DOHH2 (cell line): Measurements from ENCODE around the gene RAD23A.

ENCODE experiments used
- H3F3A ChIP-seq: fragments of 200-600 bp; sonication (generic), shearing (Covaris generic); 2 replicates; pipeline ENCODE4 v1.6.0; 2016; ENCODE audit warnings: antibody characterized with exemption, mild to moderate bottlenecking; ENCODE audit not compliant: control insufficient read depth, insufficient read depth
- H3K27ac ChIP-seq: fragments of 200-600 bp; sonication (generic); 2 replicates; pipeline ENCODE4 v1.5.1; 2014; ENCODE audit warnings: low read depth, mild to moderate bottlenecking, low read length, moderate library complexity
- H3K27me3 ChIP-seq: fragments of 200-600 bp; sonication (generic); 2 replicates; pipeline ENCODE4 v1.6.1; 2014; ENCODE audit warnings: mild to moderate bottlenecking, low read length, mixed read lengths; ENCODE audit not compliant: control insufficient read depth
- H3K36me3 ChIP-seq: fragments of 200-600 bp; sonication (generic); 2 replicates; pipeline ENCODE4 v1.6.1; 2014; ENCODE audit warnings: mild to moderate bottlenecking, low read length, moderate library complexity, mixed read lengths; ENCODE audit not compliant: control insufficient read depth
- H3K4me1 ChIP-seq: fragments of 200-600 bp; sonication (generic); 2 replicates; pipeline ENCODE4 v1.6.1; 2014; ENCODE audit warnings: mild to moderate bottlenecking, low read length, mixed read lengths; ENCODE audit not compliant: control insufficient read depth
- H3K4me2 ChIP-seq: fragments of 200-600 bp; sonication (generic); 2 replicates; pipeline ENCODE4 v1.6.0; 2014; ENCODE audit warnings: mild to moderate bottlenecking, low read length, moderate library complexity
- H3K4me3 ChIP-seq: fragments of 200-600 bp; sonication (generic); 2 replicates; pipeline ENCODE4 v1.5.1; 2014; ENCODE audit warnings: mild to moderate bottlenecking, low read length, mixed read lengths
- H3K79me2 ChIP-seq: fragments of 200-600 bp; sonication (generic); 2 replicates; pipeline ENCODE4 v1.6.1; 2014; ENCODE audit warnings: mild to moderate bottlenecking, low read length, mixed read lengths; ENCODE audit not compliant: control insufficient read depth
- H3K9me2 ChIP-seq: fragments of 200-600 bp; sonication (generic); replicated peaks from 2 replicates; pipeline ENCODE4 v1.6.1; 2014; ENCODE audit warnings: mild to moderate bottlenecking, low read length, mixed read lengths; ENCODE audit not compliant: control insufficient read depth
- H3K9me3 ChIP-seq: fragments of 200-600 bp; sonication (generic); 2 replicates; pipeline ENCODE4 v1.6.1; 2014; ENCODE audit warnings: antibody characterized with exemption, low read length, mixed read lengths; ENCODE audit not compliant: control insufficient read depth, insufficient read depth
- H4K20me1 ChIP-seq: fragments of 200-600 bp; sonication (generic); 2 replicates; pipeline ENCODE4 v1.6.0; 2014; ENCODE audit warnings: low read depth, mild to moderate bottlenecking, antibody characterized with exemption, low read length, moderate library complexity; ENCODE audit not compliant: control insufficient read depth, insufficient read depth
- CTCF ChIP-seq: fragments of 200-600 bp; sonication (generic); IDR thresholded peaks from one replicate; pipeline ENCODE4 v1.5.1; 2014; ENCODE audit warnings: antibody characterized with exemption, mild to moderate bottlenecking, low read depth, low read length; ENCODE audit not compliant: poor library complexity, severe bottlenecking
- EZH2phosphoT487 ChIP-seq: fragments of 200-600 bp; sonication (generic); IDR thresholded peaks from 2 replicates; pipeline ENCODE4 v1.6.1; 2017; ENCODE audit warnings: borderline replicate concordance, mild to moderate bottlenecking, antibody characterized with exemption, low read length, moderate library complexity, mixed read lengths

RAD23A gene

GRCh38 chr19:13001502-13002165 is 56.0 kb downstream of the RAD23A start:
- H4K20me1 ChIP-seq = no peaks in the 10 kb centered on the region
- H3K9me3 ChIP-seq = no peaks in the 10 kb centered on the region
- H3K36me3 ChIP-seq = no peaks in the 10 kb centered on the region
- H3K27ac ChIP-seq = no peak overlapping the region
- no peak overlapping the region for H3K4me2 ChIP-seq
- no peak overlapping the region for H3K4me3 ChIP-seq
- no peaks in the 10 kb centered on the region for H3F3A ChIP-seq
- H3K79me2 ChIP-seq = no peaks in the 10 kb centered on the region
- TF ChIP-seq EZH2phosphoT487 (no peak), CTCF (no peak)
- H3K9me2 ChIP-seq = no peaks in the 10 kb centered on the region
- no peaks in the 10 kb centered on the region; the same call in 1 of the 2 replicates for H3K27me3 ChIP-seq
- no peaks in the 10 kb centered on the region for H3K4me1 ChIP-seq

GRCh38 chr19:13002166-13002898 is 56.7 kb downstream of the RAD23A start:
- Histone ChIP-seq H3K27me3 (no peaks in the 10 kb centered on the region; the same call in 1 of the 2 replicates), H3K79me2 (no peaks in the 10 kb centered on the region)

GRCh38 chr19:13003081-13003480 is 57.4 kb downstream of the RAD23A start:
- Histone ChIP-seq H3K36me3 (no peaks in the 10 kb centered on the region), H3K4me2 (no peak overlapping the region), H3K27me3 (no peaks in the 10 kb centered on the region; the same call in 1 of the 2 replicates)

More at GRCh38 chr19:13002166-13002898, 56.7 kb downstream of the RAD23A start:
- Histone ChIP-seq H3K36me3 (no peaks in the 10 kb centered on the region), H4K20me1 (no peaks in the 10 kb centered on the region), H3F3A (no peaks in the 10 kb centered on the region), H3K4me2 (no peak overlapping the region), H3K27ac (no peak overlapping the region), H3K9me3 (no peaks in the 10 kb centered on the region), H3K9me2 (no peaks in the 10 kb centered on the region), H3K4me3 (no peak overlapping the region), H3K4me1 (no peaks in the 10 kb centered on the region)
- TF ChIP-seq EZH2phosphoT487 = no peak
- no peak for TF ChIP-seq CTCF

More at GRCh38 chr19:13003081-13003480, 57.4 kb downstream of the RAD23A start:
- Histone ChIP-seq H3K27ac (no peak overlapping the region), H3K9me3 (no peaks in the 10 kb centered on the region), H4K20me1 (no peaks in the 10 kb centered on the region), H3K4me1 (no peaks in the 10 kb centered on the region), H3K4me3 (no peak overlapping the region), H3K79me2 (no peaks in the 10 kb centered on the region), H3F3A (no peaks in the 10 kb centered on the region), H3K9me2 (no peaks in the 10 kb centered on the region)
- TF ChIP-seq CTCF (no peak), EZH2phosphoT487 (no peak)
